Retinal pigment epithelial cell (primary cell): ENCODE measurements around the gene ZBTB25.
A peak's percentile ranks its signal among the peaks of the same experiment; 100 is the strongest.

Source experiments
- DNase-seq: peaks from one replicate; pipeline ENCODE4 v3.0.0-alpha.2; 2010; ENCODE audit warnings: low read depth
- H3K4me3 ChIP-seq: 2 replicates; pipeline ENCODE4 v1.5.1; 2011; ENCODE audit warnings: mild to moderate bottlenecking, low read length, control low read depth, moderate library complexity
- TF ChIP-seq, protein P1 (sequence below): conservative IDR thresholded peaks from 2 replicates; pipeline ENCODE4 v1.5.1; 2011; ENCODE audit warnings: low read depth, low read length, control low read depth, inconsistent platforms

ZBTB25 gene

DNA sequence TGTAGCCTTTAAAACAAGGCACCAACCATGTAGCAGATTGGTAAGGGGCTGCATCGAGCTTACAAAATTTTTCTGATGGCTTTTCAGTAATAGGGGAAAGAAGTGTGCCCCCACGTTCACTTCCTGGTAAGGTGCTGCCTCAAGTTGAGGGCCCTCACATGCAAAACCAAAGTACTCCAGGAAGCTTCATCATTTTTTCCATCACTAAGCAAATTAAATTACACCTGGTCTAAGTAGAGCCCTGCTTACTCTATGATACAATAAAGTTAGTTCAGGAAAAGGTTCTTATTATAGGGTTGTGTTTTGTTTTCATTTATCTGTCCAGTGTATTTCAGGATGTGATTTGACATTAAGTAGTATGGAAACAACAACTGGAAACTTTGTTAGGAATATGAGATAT is 53.4 kb downstream of the ZBTB25 start:
- DNase-seq = no peak
- TF ChIP-seq, protein P1, sequence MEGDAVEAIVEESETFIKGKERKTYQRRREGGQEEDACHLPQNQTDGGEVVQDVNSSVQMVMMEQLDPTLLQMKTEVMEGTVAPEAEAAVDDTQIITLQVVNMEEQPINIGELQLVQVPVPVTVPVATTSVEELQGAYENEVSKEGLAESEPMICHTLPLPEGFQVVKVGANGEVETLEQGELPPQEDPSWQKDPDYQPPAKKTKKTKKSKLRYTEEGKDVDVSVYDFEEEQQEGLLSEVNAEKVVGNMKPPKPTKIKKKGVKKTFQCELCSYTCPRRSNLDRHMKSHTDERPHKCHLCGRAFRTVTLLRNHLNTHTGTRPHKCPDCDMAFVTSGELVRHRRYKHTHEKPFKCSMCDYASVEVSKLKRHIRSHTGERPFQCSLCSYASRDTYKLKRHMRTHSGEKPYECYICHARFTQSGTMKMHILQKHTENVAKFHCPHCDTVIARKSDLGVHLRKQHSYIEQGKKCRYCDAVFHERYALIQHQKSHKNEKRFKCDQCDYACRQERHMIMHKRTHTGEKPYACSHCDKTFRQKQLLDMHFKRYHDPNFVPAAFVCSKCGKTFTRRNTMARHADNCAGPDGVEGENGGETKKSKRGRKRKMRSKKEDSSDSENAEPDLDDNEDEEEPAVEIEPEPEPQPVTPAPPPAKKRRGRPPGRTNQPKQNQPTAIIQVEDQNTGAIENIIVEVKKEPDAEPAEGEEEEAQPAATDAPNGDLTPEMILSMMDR = no peak
- H3K4me3 ChIP-seq = no peak overlapping the region

DNA sequence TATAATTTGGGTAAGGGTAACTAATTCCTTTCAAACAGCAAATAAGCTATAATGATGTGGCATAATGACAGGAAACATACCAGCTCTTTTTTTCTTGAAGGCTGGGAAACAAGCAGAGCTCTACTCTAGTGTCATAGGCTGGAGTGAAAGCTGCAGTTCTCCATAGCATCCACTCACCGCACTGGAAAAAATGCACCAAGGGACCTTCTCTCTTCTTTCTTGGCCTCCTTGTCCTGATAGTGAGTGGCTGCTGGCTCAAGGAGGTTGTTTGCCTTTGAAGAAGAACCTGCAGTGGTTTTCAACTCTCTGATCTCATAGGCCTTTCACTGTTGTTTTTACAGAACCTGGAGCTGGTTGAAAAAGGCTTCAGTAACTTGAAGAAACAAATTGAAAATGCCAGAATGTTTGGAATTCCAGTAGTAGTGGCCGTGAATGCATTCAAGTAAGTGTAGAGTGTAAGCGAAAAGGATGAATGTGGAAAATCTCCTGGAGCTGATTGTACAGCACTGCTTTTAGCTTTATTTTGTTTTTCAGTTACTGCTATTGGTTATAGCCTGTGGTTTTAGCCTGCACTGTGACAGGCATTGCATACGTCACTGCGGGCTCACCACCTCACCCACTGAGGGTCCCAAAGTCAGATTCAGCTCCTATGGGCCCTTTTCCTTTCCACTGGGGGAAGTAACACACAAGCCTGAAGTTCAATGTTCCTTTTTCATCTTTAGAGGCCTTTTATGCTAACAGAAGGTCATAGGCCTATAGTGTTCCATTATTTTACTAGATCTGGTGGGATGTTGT is 55.6 kb downstream of the ZBTB25 start:
- TF ChIP-seq, protein P1 = no peak
- DNase-seq = no peak
- no peak overlapping the region for H3K4me3 ChIP-seq

DNA sequence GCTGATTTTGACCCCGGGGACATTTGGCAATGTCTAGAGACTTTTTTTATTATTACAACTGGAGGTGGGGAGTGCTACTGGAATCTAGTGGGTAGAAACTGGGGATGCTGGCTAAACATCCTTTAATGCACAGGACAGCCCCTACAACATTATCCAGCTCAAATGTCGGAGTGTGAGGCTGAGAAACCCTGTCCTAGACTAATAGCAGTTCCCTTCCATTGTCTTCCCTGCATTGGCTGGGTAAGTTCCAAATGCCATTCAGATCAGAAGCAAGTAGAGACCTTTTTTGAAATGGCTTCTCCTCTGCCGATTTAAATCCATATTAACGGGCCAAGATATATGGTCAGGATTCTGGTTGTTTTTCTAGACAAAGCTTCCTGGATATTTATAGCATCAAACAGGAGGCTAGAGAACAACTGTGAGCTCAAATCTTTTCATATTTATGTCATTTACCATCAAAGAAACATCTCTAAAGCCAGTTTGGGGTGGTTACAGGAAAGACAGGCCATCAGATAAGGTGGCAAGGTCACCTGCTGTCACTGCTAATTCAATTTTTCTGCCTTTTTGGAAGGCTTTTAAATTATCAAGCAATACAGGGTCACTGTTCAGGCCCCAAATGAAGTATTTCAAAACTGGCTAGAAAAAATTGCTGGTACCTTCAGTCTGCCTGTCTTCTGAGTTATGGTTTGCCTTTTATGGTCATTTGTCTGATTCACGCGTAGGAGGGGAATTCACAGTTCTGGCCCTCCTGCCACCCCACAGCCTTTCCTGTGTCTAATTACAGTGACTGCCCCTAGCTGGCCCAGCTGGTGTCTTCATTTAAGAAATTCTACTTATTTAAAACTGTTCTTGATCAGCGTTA is 58.4 kb downstream of the ZBTB25 start:
- DNase-seq = peak; percentile 61
- TF ChIP-seq, protein P1 = no peak
- H3K4me3 ChIP-seq = no peak overlapping the region

DNA sequence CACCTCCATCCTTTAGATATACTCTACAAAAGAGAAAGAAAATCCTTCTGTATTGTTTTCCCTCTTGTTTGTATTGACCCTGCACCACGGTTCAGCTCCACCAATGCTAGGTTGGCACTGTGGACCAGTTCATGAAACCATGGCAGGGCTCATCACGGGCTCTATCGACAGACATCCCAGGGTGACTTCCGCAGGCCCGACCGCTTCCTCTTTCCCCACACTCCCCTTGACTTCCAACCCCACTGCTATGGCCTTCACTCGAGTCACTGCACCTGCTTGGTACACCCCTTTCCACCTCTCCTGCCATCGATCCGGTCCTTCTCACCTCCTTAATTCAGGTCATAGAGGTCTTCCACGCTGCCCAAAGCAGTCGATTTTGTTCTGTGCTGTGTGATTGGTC is 59.5 kb downstream of the ZBTB25 start:
- TF ChIP-seq, protein P1 = no peak

DNA sequence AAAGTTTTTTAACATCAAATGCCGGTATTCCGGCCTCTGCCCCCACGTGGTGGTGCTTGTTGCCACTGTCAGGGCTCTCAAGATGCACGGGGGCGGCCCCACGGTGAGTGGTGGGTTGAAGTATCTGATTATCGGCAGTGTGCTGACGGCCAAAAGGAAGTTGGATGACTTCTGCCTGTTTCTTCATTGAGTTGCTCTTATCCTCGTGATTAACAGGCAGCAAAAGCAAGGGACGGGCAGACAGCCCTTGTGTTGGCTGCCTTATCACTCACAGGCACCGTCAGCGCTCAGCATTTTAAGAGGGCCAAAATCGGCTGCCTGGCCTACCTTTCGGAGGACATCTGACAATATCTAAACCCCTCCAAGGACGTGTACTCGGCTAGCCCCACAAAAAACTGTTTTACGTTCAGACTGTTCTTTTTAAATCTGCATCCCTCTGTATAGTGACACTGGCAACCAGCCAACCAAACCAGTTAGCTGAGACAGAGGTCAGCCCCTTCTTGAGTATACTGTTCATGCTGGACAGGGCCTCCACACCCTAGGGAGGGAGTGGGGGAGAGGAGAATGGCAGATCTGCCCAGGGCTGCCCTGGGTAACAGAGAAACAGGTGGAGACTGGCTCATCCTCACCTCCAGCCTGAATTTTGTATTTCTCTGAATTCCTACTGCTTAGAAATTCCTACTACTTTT is 61.2 kb downstream of the ZBTB25 start:
- no peak for DNase-seq
- TF ChIP-seq, protein P1 = no peak

More for the DNA sequence above, 59.5 kb downstream of the ZBTB25 start:
- no peak overlapping the region for H3K4me3 ChIP-seq
- no peak for DNase-seq

DNA sequence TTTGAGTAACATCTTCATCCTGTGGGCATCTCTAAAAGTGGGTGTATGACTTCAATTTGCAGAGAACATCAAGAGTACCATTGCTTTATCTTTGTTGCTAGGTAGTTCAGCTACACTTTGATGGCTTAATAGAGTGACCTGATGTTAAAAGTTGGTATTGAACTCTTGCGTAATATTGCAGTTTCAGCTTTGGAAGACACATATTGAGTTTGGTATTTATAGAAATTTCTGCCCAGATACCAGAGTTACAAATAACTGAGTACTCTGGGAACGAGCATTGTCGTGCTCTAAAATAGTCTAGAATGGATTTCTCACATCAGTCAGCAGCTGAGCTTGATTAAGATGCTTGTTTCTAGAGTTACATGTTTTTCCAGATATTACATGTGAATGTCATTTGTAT is 63.1 kb downstream of the ZBTB25 start:
- TF ChIP-seq, protein P1 = no peak
- no peak overlapping the region for H3K4me3 ChIP-seq
- no peak for DNase-seq

More for the DNA sequence above, 61.2 kb downstream of the ZBTB25 start:
- no peak overlapping the region for H3K4me3 ChIP-seq
